IPS-11a (cell line): ENCODE data around the gene FBXO31.
"Not testable (repeated sequence)": the region's sequence is repeated elsewhere in the genome, so short reads cannot be mapped to it uniquely, and the experiment has no call there.

Experiments
- H3K4me3 ChIP-seq: one replicate; pipeline ENCODE4 v1.5.1; 2013; ENCODE audit warnings: low read depth, low read length, control low read depth

Gene FBXO31

DNA sequence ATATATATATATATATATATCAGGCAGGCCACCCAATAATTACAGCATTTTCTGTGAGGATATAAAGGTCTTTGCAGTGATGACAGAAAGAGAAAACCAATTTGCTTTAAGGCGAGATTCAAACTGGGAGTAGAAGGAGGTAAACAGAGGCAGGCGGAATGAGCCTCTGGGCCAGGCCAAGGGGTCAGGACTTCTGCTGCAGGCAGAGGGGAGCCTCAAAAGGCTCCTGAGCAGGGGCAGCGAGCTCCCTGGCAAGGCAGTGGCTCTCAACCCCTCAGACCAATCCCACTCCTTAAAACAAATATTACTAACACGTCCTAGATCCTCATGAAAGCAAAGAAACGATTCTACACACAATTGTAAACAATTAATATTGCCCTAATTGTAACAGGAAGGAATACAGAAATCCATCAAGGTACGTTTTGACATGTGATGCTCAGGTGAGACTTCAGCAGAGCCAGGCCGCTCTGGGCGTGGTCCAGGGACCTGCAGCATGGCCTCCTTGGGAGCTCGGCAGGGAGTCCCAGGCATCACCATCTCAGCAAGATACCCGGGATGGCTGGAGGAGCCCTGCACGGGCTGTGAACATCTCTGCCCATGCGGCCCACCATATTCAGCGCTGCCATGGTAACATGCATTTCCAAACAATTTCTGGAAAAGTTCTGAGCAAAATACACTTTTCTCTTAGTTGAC is 18.4 kb downstream of the FBXO31 start:
- no peak overlapping the region for H3K4me3 ChIP-seq

DNA sequence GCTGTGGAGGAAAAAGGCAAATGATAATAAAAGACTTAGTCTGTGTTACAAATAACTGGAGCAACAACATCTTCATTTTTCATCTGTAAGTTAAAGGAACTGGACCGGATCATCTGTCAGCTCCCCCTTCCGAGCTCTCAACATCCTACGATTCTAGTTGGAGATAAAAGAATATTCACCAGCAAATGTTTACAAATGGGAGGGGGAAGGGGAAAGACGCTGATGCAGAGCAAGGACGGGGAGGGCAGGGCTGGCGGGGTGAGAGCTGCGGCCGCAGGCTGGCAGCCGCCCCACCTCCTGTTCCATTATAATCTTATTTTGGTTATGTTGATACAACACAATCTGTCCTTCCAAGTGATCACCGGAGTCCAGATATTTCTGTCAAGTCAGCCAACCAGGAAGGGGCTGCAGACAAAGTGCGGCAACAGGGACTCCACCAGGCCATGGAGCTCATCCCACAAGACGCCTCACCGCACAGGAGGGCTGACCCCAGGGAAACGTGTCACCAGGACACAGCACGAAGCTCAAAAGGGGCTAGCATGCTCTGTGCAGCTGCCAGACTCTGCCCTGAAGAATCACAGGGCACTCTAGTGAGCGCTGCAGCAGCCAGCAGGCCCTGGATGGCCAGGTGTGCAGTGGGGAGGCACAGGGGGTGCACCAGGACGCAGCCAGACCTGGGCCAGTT is 19.7 kb downstream of the FBXO31 start:
- H3K4me3 ChIP-seq, result no peak overlapping the region

DNA sequence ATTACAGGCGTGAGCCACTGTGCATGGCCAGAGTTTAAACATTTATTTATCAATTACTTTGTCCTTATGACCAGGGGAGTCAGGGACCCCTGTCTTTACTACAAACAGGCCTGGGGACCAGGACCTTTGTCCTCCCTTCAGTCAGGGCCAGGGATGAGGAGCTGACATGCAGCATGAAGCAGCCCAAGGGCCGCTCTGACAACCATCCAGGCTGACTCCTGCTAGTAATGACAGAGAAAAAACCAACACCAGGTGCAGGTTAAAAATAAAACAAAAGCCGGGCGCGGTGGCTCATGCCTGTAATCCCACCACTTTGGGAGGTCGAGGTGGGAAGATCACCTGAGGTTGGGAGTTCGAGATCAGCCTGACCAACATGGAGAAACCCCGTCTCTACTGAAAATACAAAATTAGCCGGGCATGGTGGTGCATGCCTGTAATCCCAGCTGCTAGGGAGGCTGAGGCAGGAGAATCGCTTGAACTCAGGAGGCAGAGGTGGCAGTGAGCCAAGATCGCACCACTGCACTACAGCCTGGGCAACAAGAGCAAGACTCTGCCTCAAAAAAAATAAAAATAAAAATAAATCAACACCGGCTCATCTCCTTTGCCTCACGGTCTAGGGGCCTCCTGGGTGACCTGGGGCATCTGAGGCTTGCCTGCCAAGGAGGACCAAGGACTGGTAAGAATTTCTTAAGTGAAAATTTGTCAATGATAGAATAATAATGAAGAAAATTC is 20.6 kb downstream of the FBXO31 start:
- not testable (repeated sequence) for H3K4me3 ChIP-seq

DNA sequence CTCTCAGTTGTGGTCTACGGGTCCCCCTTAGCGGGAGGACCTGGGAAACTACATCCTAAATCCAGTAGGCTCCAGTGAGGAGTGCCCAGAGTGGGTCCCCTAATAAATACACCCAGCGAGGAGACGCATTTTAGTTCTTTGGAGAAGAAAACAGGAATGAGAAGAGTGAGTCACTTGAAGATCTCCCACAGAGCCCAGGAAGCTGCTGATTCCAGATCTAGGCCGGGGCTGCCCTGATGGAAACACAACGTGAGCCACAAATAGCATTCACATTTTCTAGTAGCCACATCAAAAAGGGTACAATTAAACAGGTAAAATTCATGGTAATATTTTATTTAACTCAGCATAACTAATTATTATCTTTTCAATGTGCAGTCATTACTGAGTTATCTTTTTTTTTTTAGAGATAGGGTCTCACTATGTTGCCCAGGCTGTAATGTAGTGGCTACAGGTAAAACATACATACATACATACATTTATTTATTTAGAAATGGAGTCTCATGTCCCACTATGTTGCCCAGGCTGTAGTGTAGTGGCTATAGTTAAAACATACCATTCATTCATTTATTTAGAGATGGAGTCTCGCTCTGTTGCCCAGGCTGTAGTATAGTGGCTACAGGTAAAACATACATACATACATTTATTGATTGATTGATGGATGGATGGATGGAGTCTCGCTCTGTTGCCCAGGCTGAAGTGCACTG is 21.5 kb downstream of the FBXO31 start:
- no peak overlapping the region for H3K4me3 ChIP-seq

DNA sequence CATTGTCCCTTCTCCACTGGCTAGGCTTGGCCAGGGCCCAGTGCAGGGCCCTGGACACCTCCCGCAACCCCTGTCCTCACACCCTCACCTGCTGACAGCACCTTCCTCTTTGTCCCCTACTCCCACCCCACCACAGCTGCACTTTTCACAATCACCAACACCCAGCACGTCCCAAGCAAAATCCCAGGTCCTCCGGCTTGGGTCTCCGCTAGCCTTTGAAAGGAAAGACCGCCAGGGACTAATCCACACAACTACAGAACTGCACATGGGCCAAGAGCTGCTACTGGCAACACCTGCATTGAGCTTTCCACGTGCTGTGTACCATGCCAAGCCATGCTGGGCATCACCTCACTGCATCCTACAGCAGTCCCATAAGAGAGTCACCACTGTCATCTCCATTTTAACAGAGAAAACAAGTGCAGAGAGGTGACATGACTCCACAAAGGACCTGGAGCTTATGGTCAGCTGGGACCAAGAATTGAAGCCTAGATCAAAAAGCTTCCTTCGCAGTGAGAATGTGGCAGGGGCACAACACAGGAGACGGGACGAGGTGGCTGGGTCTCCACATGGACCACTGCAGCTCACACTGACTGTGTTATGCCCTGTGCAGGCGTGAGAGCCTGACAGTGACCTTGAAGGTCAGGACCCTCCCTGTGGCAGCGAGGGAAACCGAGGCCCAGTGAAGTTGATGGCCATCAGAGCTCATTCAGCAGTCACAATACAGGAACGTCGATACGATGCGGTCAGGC is 22.5 kb downstream of the FBXO31 start:
- H3K4me3 ChIP-seq, result no peak overlapping the region

DNA sequence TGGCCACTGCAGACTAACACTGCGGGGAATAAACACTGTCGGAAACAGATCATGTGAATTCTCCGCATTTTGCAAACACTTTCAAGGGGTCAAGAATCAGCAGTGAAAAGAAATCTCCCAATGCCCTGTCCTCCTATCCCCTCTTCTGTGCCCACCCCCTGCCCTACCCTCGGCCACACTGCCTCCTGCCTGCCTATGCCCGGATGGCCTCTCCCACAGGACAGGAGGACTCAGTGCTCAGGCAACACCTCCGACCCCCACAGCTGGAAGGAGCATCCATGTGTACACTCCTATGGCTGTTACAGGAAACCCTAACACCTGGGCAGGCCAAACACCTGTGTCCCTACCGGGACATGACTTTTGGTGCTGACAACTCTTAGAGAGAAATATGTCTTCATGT is 24.5 kb downstream of the FBXO31 start:
- H3K4me3 ChIP-seq, result no peak overlapping the region

DNA sequence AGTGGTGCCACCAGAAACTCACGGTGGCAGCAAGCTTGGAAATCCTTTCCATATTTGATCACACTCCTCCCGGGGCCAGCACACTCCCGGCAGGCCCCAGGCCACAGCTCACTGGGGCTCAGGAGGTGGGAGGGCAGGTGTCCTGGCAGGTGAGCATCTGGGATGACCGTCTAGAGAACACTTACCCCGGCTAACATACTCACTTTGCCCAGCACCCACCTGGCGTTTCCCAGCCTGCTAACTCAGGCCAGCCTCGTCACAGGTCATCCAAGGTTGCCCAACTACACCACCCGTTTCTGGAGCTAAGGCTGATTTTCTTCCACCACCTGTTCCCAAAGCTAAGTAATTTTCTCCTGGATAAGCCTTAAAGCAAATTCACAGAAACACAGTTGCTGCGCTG is 24.9 kb downstream of the FBXO31 start:
- H3K4me3 ChIP-seq, result no peak overlapping the region

DNA sequence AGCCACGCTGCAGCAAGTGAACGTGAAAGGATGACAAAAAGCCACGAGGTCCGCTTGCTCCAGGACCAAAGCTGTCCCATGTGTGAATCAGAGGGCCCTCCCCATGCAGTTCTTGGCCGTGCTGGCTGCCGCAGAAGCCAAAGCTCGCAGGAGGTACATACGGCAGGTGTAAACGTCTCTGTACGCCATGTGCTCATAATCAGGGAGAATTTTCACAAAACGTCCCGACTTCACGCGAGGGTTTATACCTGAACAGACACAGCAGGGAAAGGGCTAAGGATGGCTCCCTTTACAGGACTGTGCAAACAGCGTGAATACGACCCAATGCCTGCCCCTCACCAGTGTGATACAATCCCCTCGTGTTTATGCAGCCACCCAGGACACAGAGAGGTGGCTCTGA is 25.3 kb downstream of the FBXO31 start:
- H3K4me3 ChIP-seq, result no peak overlapping the region

DNA sequence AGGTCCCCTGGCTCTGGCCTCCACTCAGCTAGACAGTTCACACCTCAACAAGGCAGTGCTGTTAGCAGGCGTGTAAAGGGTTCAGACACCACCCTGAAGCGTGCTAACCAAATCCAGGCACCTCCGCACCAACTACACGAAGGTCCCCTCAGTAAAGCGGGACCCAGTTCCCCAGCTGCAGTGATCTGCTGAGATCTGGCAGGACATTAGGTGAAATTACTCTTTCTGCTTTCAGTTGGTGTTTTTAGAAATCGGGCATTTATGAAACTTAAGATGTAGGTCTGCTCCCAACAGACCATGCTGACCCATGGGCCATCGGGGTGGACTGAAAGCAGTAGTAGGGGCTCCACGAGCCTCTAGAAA is 27.1 kb downstream of the FBXO31 start:
- no peak overlapping the region for H3K4me3 ChIP-seq

DNA sequence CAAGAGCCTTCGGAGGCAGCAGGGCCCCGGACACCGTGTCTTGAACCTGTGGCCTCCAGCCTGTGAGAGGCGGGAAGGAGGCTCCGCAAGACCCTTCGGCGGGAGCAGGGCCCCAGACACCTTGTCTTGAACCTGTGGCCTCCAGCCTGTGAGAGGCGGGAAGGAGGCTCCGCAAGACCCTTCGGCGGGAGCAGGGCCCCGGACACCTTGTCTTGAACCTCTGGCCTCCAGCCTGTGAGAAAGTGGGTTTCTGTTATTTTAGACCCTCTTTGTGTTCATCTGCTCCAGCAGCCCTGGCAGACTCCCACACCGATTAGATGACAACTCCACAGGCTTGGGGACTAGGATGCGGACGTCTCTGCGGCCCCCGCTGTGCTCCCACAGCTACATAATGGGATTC is 30.0 kb downstream of the FBXO31 start:
- no peak overlapping the region for H3K4me3 ChIP-seq

DNA sequence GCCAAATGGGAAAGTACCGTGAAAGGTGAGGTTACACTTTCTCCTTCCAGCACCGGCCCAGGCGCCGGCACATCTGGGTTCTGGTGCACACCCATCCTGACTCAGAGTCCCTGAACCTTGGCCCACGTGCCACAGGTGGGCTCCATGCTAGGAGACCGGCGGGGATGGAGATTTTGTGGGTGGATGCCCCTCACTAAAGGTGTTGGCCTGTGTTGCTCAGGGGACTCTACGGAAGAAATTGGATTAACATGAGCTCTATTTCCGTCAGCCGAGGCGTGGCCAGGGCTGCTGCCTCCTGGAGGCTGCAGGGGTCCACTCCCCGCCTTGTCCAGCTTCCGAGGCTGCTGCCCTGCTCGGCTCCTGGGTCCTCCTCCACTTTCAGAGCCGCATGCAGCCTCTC is 30.8 kb downstream of the FBXO31 start:
- no peak overlapping the region for H3K4me3 ChIP-seq

DNA sequence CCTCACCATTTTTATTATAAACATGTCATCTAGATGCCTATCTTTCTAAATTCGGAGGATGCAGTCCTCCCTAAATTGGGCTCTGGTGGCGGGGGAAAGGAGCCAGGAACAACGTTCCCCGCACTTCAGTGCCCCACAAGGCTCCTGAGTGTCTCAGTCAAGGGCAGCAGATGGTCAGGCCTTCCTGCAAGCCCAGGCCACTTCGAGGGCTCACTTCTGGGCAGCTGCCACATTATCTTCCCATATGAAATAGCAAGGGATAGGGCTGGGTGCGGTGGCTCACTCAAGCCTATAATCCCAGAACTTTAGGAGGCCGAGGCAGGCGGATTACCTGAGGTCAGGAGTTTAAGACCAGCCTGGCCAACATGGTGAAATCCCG is 32.3 kb downstream of the FBXO31 start:
- no peak overlapping the region for H3K4me3 ChIP-seq

DNA sequence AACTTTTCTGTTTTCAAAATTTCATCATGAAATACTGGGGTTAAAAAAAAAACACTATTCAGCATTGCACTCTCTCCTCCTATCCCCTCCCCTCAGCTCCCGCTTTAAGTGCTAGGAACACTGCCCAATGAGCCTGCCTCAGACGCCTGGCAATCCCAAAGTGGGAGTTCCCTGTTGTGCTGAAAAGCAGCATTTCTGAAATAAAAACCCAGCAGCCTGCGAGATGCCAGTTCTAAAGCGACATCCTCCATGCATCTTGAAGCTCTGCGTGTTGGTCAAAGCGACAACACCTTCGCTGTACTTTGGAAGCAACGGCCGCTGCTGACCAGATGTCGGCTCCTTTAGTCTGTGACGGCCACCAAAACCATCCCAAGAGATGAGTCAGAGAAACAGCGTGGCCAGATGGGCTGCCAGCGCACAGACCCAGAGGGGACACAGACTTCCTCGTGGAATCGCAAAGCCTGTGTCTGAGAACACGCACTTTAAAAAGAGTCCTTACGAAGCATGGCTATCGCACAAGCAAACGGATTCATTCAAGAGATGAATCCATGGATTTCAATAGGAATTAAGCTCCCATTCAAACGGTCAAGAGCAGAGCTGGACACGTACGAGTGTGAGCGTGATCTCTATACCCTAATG is 32.8 kb downstream of the FBXO31 start:
- no peak overlapping the region for H3K4me3 ChIP-seq

DNA sequence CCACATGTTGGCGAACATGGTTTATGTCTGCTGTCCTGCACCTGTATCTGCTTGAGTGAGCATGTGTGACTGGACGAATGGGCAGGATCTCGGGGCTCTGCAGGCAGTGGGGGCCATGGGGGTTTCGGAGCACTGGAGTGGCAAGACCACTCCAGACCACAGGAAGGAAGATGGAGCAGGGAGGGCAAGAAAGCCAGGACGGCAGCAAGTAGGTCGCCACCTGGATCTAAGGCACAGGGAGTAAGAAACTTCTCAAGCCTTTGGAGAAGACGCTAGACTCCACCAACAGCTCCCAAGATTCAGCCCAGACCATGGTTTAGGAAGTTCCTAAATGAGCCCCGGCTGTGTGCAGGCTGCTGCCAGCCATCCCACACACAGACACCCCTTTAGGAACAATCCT is 33.5 kb downstream of the FBXO31 start:
- no peak overlapping the region for H3K4me3 ChIP-seq

DNA sequence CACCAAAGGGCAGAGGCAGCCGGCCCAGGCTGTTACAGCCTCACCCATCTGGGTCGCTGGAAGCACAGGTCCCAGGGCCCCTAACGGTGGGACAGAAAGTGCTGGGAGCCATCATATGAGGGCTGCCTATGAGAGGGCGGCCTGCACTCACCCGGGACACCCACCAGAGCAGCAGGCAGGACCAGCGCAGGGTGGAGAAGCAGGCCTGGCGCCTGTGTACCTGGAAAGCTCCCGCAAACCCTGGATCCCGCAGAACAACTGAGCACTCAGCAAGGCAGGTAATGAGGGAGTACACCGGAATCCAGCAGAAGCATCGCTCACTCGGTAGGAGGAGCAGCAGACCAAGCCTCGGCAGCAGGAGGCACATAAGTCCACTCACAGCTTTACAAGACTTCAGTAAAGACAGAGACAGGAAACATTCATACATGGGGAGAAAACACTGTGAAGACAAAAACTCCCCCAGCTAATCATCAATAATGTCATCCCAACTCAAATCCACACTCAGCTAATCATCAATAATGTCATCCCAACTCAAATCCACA is 34.9 kb downstream of the FBXO31 start:
- H3K4me3 ChIP-seq, result no peak overlapping the region

DNA sequence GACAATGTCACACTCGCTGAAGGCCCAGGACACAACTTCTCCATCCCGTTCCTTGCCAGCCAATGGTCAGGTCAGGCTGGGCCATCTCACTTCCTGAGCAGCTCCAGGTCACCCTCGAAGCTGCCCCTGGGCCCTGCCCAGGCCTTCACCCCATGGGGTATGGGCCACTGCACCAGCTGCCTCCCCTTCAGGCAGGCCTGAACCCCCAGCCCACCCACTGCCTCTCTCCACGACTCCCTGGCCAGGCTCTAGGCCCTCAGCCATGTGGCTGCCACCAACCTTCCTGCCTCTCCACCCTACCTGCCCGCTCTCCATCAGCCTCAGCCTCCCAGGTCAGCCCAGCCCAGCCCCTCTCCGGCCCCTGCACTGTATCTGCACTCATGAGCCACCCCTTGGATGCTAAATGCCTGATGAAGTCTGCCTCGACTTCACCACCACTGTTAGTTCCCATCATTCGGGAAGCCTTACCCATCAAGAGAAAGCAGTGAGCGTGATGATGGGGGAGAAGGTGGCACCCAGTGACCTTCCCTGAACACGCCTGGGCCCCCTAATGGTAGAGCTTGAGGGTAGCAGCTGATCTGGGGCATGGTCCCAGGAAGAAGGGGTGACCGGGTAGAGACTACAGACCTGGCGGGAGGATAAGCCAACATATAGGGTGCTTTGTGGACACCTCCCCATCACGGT is 35.5 kb downstream of the FBXO31 start:
- no peak overlapping the region for H3K4me3 ChIP-seq

DNA sequence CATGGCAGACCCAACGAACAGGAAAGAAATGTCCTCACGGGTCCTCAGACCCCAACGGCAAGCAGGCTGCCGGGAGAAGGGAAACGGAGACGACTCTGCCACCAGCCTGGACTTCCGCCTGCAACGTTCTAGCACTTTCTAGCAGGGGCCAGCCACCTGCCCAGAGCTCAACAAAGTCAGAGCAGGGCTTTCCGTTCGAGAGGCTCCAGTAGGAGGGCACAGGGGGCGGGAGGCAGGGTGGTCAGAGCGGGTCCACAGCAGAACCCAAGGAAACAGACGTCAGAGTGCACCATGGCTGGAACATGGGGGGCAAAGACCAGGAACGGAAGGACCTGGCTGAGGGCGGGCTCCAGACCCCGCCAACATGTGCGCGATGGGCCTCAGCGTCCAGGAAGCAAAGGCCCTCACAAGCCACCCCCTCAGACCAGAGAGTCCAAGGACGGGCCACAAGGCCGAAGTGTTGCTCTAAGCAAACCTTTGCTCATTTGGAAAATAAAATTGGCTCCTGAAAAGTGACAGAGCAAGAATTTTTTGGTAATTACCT is 37.0 kb downstream of the FBXO31 start:
- H3K4me3 ChIP-seq, result no peak overlapping the region

DNA sequence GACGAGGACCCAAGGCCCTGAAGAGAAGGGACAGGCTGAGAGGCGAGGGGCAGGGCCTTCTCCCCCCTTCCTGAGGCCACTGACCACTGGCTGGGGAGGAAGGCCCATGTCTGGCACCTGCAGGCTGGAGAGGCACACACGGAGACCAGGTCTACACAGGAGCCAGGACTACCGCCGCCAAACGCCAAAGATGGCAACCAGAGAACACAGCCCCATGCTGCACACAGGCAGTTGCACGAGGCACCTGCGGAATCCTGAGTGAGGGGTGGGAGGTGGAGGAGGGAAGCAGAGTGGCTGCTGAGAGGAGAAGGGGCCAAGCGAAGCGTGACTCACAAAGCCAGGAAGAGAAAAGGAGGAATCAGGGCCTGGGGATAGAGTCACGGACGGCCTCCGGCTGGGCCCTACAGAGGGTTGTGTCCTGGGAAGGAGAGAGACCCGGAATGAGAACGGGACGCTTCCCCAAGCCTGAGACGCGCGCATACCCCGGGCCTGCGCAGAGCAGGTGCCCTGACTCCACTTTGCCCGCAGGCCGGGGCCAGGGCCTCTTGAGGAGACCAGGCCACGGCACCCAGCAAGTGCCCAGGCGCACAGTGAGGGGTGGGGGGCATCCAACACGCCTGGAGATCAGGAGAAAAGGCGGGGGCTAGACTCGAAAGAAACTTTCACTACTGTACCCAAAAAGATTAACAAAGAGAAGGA is 37.7 kb downstream of the FBXO31 start:
- no peak overlapping the region for H3K4me3 ChIP-seq
